GM21717 (cell line): ENCODE measurements around the gene HSPH1.

Source experiments
- ATAC-seq: cut with Tn5 transposase; IDR thresholded peaks from one replicate; pipeline ENCODE4 v1.9.1; 2021; ENCODE audit warnings: mild to moderate bottlenecking, moderate library complexity; ENCODE audit not compliant: unreplicated experiment

HSPH1 gene

GRCh38 chr13:31161557-31162150 is at the start of gene HSPH1:
Gene HSPH1 (minus strand): TSS chr13:31161904. CDS start chr13:31161582, 322 bp downstream.
- ATAC-seq: peak; percentile 82

GRCh38 chr13:31209841-31210210 is 48.1 kb upstream of the HSPH1 start:
- ATAC-seq: no peak

- no peak for ATAC-seq
Observed at GRCh38 chr13:31209172-31209840, 47.6 kb upstream of the HSPH1 start.

- no peak for ATAC-seq
Observed at GRCh38 chr13:31208559-31209122, 46.9 kb upstream of the HSPH1 start.

- no peak for ATAC-seq
Observed at GRCh38 chr13:31207661-31208552, 46.2 kb upstream of the HSPH1 start.

- no peak for ATAC-seq
Observed at GRCh38 chr13:31204592-31204991, 42.9 kb upstream of the HSPH1 start.

GRCh38 chr13:31201341-31202031 is 39.8 kb upstream of the HSPH1 start:
- no peak for ATAC-seq

GRCh38 chr13:31200637-31200971 is 38.9 kb upstream of the HSPH1 start:
- peak; percentile 21 for ATAC-seq

GRCh38 chr13:31199849-31200636 is 38.3 kb upstream of the HSPH1 start, which contains the start of gene B3GLCT:
Gene B3GLCT (plus strand): TSS chr13:31199975. CDS start chr13:31200085, 110 bp downstream.
- ATAC-seq: peak; percentile 92

- ATAC-seq: no peak
Observed at GRCh38 chr13:31199527-31199848, 37.8 kb upstream of the HSPH1 start.

- no peak for ATAC-seq
Observed at GRCh38 chr13:31198519-31198918, 36.8 kb upstream of the HSPH1 start.

GRCh38 chr13:31196992-31197391 is 35.3 kb upstream of the HSPH1 start:
- no peak for ATAC-seq

- ATAC-seq: no peak
Observed at GRCh38 chr13:31195616-31196015, 33.9 kb upstream of the HSPH1 start.

GRCh38 chr13:31192306-31192705 is 30.6 kb upstream of the HSPH1 start:
- no peak for ATAC-seq

GRCh38 chr13:31191748-31192147 is 30.0 kb upstream of the HSPH1 start:
- no peak for ATAC-seq

- no peak for ATAC-seq
Observed at GRCh38 chr13:31184981-31185645, 23.4 kb upstream of the HSPH1 start.

GRCh38 chr13:31184451-31184850 is 22.7 kb upstream of the HSPH1 start:
- ATAC-seq: no peak

GRCh38 chr13:31182987-31183386 is 21.3 kb upstream of the HSPH1 start:
- no peak for ATAC-seq

GRCh38 chr13:31179754-31180153 is 18.1 kb upstream of the HSPH1 start:
- no peak for ATAC-seq

- no peak for ATAC-seq
Observed at GRCh38 chr13:31179241-31179640, 17.5 kb upstream of the HSPH1 start.
